Adipocyte (in vitro differentiated cells): ENCODE measurements around the gene MAMSTR.
"Not testable (repeated sequence)": the region's sequence is repeated elsewhere in the genome, so short reads cannot be mapped to it uniquely, and the experiment has no call there.

ENCODE experiments used
- DNase-seq: peaks from one replicate; pipeline ENCODE4 v3.0.0-alpha.2; 2015; ENCODE audit warnings: low read depth
- H3K27me3 ChIP-seq: replicated peaks from 2 replicates; pipeline ENCODE4 v1.7.0; 2013; ENCODE audit warnings: mild to moderate bottlenecking, low read length, moderate library complexity; ENCODE audit not compliant: control insufficient read depth, insufficient read depth
- H3K36me3 ChIP-seq: 2 replicates; pipeline ENCODE4 v1.7.0; 2013; ENCODE audit warnings: low read length, mild to moderate bottlenecking, moderate library complexity; ENCODE audit not compliant: control insufficient read depth, insufficient read depth, severe bottlenecking
- H3K4me1 ChIP-seq: 2 replicates; pipeline ENCODE4 v1.7.0; 2013; ENCODE audit warnings: mild to moderate bottlenecking, low read length, moderate library complexity; ENCODE audit not compliant: control insufficient read depth, insufficient read depth
- H3K4me3 ChIP-seq: 2 replicates; pipeline ENCODE4 v1.7.0; 2013; ENCODE audit warnings: mild to moderate bottlenecking, low read length, moderate library complexity
- H3K9ac ChIP-seq: 2 replicates; pipeline ENCODE4 v1.7.0; 2013; ENCODE audit warnings: mild to moderate bottlenecking, low read length, moderate library complexity
- H3K9me3 ChIP-seq: 2 replicates; pipeline ENCODE4 v1.7.0; 2013; ENCODE audit warnings: mild to moderate bottlenecking, low read length, moderate library complexity; ENCODE audit not compliant: control insufficient read depth

Gene MAMSTR

GRCh38 chr19:48728911-48729664 is 9.6 kb upstream of the MAMSTR start:
- peaks cover 8% of the 10 kb centered on the region for H3K4me1 ChIP-seq
- H3K4me3 ChIP-seq = no peak overlapping the region
- H3K36me3 ChIP-seq = no peaks in the 10 kb centered on the region
- no peak for DNase-seq
- no peaks in the 10 kb centered on the region for H3K9me3 ChIP-seq
- peaks cover 17% of the 10 kb centered on the region for H3K27me3 ChIP-seq
- no peak overlapping the region for H3K9ac ChIP-seq

GRCh38 chr19:48726556-48726955 is 7.0 kb upstream of the MAMSTR start:
- Histone ChIP-seq H3K27me3 (peaks cover 4% of the 10 kb centered on the region), H3K36me3 (no peaks in the 10 kb centered on the region), H3K4me3 (no peak overlapping the region), H3K4me1 (peaks cover 8% of the 10 kb centered on the region), H3K9ac (no peak overlapping the region), H3K9me3 (no peaks in the 10 kb centered on the region)
- DNase-seq = no peak

GRCh38 chr19:48724796-48725753 is 5.5 kb upstream of the MAMSTR start:
- peak; percentile 65 for DNase-seq
- Histone ChIP-seq H3K9ac (no peak overlapping the region), H3K4me3 (no peak overlapping the region), H3K9me3 (no peaks in the 10 kb centered on the region), H3K36me3 (no peaks in the 10 kb centered on the region), H3K27me3 (no peaks in the 10 kb centered on the region), H3K4me1 (peaks cover 12% of the 10 kb centered on the region)

GRCh38 chr19:48722196-48722708 is 2.7 kb upstream of the MAMSTR start:
- Histone ChIP-seq H3K27me3 (no peaks in the 10 kb centered on the region), H3K4me3 (no peak overlapping the region), H3K4me1 (peaks cover 16% of the 10 kb centered on the region), H3K9ac (no peak overlapping the region), H3K9me3 (no peaks in the 10 kb centered on the region), H3K36me3 (no peaks in the 10 kb centered on the region)
- no peak for DNase-seq

GRCh38 chr19:48720613-48721296 is 1.2 kb upstream of the MAMSTR start:
- no peaks in the 10 kb centered on the region for H3K36me3 ChIP-seq
- no peaks in the 10 kb centered on the region for H3K27me3 ChIP-seq
- H3K9ac ChIP-seq = peak overlapping the region; percentile 77
- no peaks in the 10 kb centered on the region for H3K9me3 ChIP-seq
- peaks cover 22% of the 10 kb centered on the region for H3K4me1 ChIP-seq
- peak; percentile 100 for DNase-seq
- peak overlapping the region; percentile 85 for H3K4me3 ChIP-seq

GRCh38 chr19:48720251-48720612 is 707 bp upstream of the MAMSTR start:
- H3K27me3 ChIP-seq = no peaks in the 10 kb centered on the region
- no peak for DNase-seq
- H3K36me3 ChIP-seq = no peaks in the 10 kb centered on the region
- no peaks in the 10 kb centered on the region for H3K9me3 ChIP-seq
- H3K4me1 ChIP-seq = peaks cover 27% of the 10 kb centered on the region
- H3K4me3 ChIP-seq = peak overlapping the region; percentile 85
- H3K9ac ChIP-seq = peak overlapping the region; percentile 77

- DNase-seq = no peak
- Histone ChIP-seq H3K9me3 (no peaks in the 10 kb centered on the region), H3K4me3 (no peak overlapping the region), H3K36me3 (no peaks in the 10 kb centered on the region), H3K27me3 (no peaks in the 10 kb centered on the region), H3K9ac (no peak overlapping the region), H3K4me1 (peaks cover 26% of the 10 kb centered on the region)
Measured at GRCh38 chr19:48718711-48719231, 754 bp downstream of the MAMSTR start.

GRCh38 chr19:48718106-48718505 is 1.4 kb downstream of the MAMSTR start:
- H3K27me3 ChIP-seq, DNase-seq, H3K9me3 ChIP-seq, H3K36me3 ChIP-seq, H3K4me3 ChIP-seq, H3K9ac ChIP-seq: not testable (repeated sequence)
- H3K4me1 ChIP-seq = peaks cover 33% of the 10 kb centered on the region

- Histone ChIP-seq H3K9me3 (no peaks in the 10 kb centered on the region), H3K4me3 (peak overlapping the region; percentile 58), H3K4me1 (peaks cover 34% of the 10 kb centered on the region), H3K36me3 (no peaks in the 10 kb centered on the region), H3K9ac (peak overlapping the region; percentile 33), H3K27me3 (no peaks in the 10 kb centered on the region)
- peak; percentile 78 for DNase-seq
Measured at GRCh38 chr19:48716562-48717291, 2.8 kb downstream of the MAMSTR start.

GRCh38 chr19:48715681-48716171 is 3.8 kb downstream of the MAMSTR start:
- H3K27me3 ChIP-seq = no peaks in the 10 kb centered on the region
- peaks cover 4% of the 10 kb centered on the region for H3K9me3 ChIP-seq
- no peak overlapping the region for H3K4me3 ChIP-seq
- H3K4me1 ChIP-seq = peaks cover 34% of the 10 kb centered on the region
- no peaks in the 10 kb centered on the region for H3K36me3 ChIP-seq
- H3K9ac ChIP-seq = peak overlapping the region; percentile 14
- peak; percentile 39 for DNase-seq
